ENCODE results near the gene SCN1A. TPM values are rescaled to one million over a fixed set of nuclear protein-coding genes. Genes with fewer than 3 reads are reported as not detected.
A peak's percentile ranks its signal among the peaks of the same experiment; 100 is the strongest.

SCN1A gene
- total and polyA plus RNA-seq, 2 of the 4 experiments (the other 2 are of a cell fraction): under 0.01 TPM; not detected in 1

- no TSS peak for BruUV-seq (replicated peaks)
- intact Hi-C loops (cut with micrococcal nuclease) (no loop called here), dilution Hi-C loops (cut with HindIII; ENCODE audit: low sequenced_read_pairs, unreplicated experiment) (no loop called here), in situ Hi-C loops (cut with MboI; ENCODE audit: low sequenced_read_pairs) (no loop called here)
- H3K23ac ChIP-seq (ENCODE audit: low read depth, low read length): no peak overlapping the region
- H3K27me3 ChIP-seq (ENCODE audit: control insufficient read depth, insufficient read depth, low read length): no peaks in the 10 kb centered on the region
- H4K8ac ChIP-seq (ENCODE audit: low read depth in 2 of 2, low read length in 2 of 2): no peak overlapping the region
- H2BK120ac ChIP-seq (ENCODE audit: low read depth, low read length): no peak overlapping the region
- WGBS, 2 experiments (ENCODE audit: extremely low coverage in 2 of 2, insufficient read length in 1 of 2): no CpG with 5 or more reads among the region's 1 CpG
- no peak overlapping the region for H3K4ac ChIP-seq (ENCODE audit: low read depth, low read length)
- DNase-seq (peak; percentile 57), ATAC-seq (ENCODE audit: low read depth) (no peak; the same call in 1 of the 2 replicates)
- no peak overlapping the region for H3K4me2 ChIP-seq (ENCODE audit: low read depth, low read length)
- no peak overlapping the region for H2BK20ac ChIP-seq (ENCODE audit: low read depth, low read length)
- H3K14ac ChIP-seq (replicated peaks; ENCODE audit: low read depth, low read length): no peak overlapping the region
- no peaks in the 10 kb centered on the region for H3K36me3 ChIP-seq (ENCODE audit: control insufficient read depth, insufficient read depth, low read length)
- no peak overlapping the region for H3K18ac ChIP-seq (ENCODE audit: low read depth, low read length)
- no peaks in the 10 kb centered on the region for H3K79me1 ChIP-seq (ENCODE audit: low read depth in 1 of 2, low read length in 2 of 2)
- no peak overlapping the region for H4K91ac ChIP-seq (ENCODE audit: insufficient read depth, low read depth, low read length)
- H2AK5ac ChIP-seq (ENCODE audit: low read depth, low read length): no peak overlapping the region
- H4K5ac ChIP-seq (ENCODE audit: low read depth, low read length): no peak overlapping the region
- H3K4me3 ChIP-seq (ENCODE audit: insufficient read depth, low read depth, low read length): no peak overlapping the region
- H3K9ac ChIP-seq (ENCODE audit: low read depth, low read length): no peak overlapping the region
- no peak overlapping the region for H3K56ac ChIP-seq (ENCODE audit: extremely low read depth, insufficient read depth, low read length)
- CTCF ChIA-PET: no interaction called here
- no peak overlapping the region for H2AFZ ChIP-seq (replicated peaks; ENCODE audit: low read length, poor library complexity)
- TF ChIP-seq, protein P1, sequence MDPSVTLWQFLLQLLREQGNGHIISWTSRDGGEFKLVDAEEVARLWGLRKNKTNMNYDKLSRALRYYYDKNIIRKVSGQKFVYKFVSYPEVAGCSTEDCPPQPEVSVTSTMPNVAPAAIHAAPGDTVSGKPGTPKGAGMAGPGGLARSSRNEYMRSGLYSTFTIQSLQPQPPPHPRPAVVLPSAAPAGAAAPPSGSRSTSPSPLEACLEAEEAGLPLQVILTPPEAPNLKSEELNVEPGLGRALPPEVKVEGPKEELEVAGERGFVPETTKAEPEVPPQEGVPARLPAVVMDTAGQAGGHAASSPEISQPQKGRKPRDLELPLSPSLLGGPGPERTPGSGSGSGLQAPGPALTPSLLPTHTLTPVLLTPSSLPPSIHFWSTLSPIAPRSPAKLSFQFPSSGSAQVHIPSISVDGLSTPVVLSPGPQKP (IDR thresholded peaks at IDR 0.05; ENCODE audit: borderline replicate concordance, low read depth, low read length): no peak
- TF ChIP-seq NFE2L2 (IDR thresholded peaks at IDR 0.05; ENCODE audit: low read depth, low read length): no peak
- TF ChIP-seq, protein P2, sequence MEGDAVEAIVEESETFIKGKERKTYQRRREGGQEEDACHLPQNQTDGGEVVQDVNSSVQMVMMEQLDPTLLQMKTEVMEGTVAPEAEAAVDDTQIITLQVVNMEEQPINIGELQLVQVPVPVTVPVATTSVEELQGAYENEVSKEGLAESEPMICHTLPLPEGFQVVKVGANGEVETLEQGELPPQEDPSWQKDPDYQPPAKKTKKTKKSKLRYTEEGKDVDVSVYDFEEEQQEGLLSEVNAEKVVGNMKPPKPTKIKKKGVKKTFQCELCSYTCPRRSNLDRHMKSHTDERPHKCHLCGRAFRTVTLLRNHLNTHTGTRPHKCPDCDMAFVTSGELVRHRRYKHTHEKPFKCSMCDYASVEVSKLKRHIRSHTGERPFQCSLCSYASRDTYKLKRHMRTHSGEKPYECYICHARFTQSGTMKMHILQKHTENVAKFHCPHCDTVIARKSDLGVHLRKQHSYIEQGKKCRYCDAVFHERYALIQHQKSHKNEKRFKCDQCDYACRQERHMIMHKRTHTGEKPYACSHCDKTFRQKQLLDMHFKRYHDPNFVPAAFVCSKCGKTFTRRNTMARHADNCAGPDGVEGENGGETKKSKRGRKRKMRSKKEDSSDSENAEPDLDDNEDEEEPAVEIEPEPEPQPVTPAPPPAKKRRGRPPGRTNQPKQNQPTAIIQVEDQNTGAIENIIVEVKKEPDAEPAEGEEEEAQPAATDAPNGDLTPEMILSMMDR (conservative IDR thresholded peaks at IDR 0.05; ENCODE audit: low read depth, low read length): no peak
- no peak for TF ChIP-seq POLR2A (IDR thresholded peaks at IDR 0.05; ENCODE audit: low read depth, low read length)
- no peak for TF ChIP-seq BHLHE40 (IDR thresholded peaks at IDR 0.05; ENCODE audit: low read depth, low read length)
- TF ChIP-seq MAZ (IDR thresholded peaks at IDR 0.05; ENCODE audit: borderline replicate concordance, low read depth, low read length): no peak
- TF ChIP-seq RCOR1 (IDR thresholded peaks at IDR 0.05; ENCODE audit: insufficient replicate concordance, low read length): no peak
- TF ChIP-seq SMC3 (IDR thresholded peaks at IDR 0.05; ENCODE audit: low read depth, low read length): no peak
- TF ChIP-seq FOS (IDR thresholded peaks at IDR 0.05; ENCODE audit: low read depth, low read length): no peak
- TF ChIP-seq USF2 (IDR thresholded peaks at IDR 0.05; ENCODE audit: low read depth, low read length): no peak
- no peak for TF ChIP-seq RFX5 (IDR thresholded peaks at IDR 0.05; ENCODE audit: low read depth, low read length)
- no peak for TF ChIP-seq CEBPB (IDR thresholded peaks at IDR 0.05; ENCODE audit: low read depth, low read length)
- TF ChIP-seq RAD21 (IDR thresholded peaks at IDR 0.05; ENCODE audit: low read length): no peak
- no peak for TF ChIP-seq MAFK (IDR thresholded peaks at IDR 0.05; ENCODE audit: low read depth, low read length)
- TF ChIP-seq MXI1 (IDR thresholded peaks at IDR 0.05; ENCODE audit: borderline replicate concordance, low read depth, low read length): no peak
- no peak for TF ChIP-seq CHD1 (IDR thresholded peaks at IDR 0.05; ENCODE audit: low read depth, low read length)
- H3K9me1 ChIP-seq (ENCODE audit: insufficient read depth, low read length): no peaks in the 10 kb centered on the region
- H3K4me1 ChIP-seq (ENCODE audit: control insufficient read depth, insufficient read depth, low read length): no peaks in the 10 kb centered on the region
- no peak overlapping the region for H2AK9ac ChIP-seq (replicated peaks; ENCODE audit: low read depth, low read length, poor library complexity)
- no peak overlapping the region for H2BK15ac ChIP-seq (ENCODE audit: low read depth, low read length)
- H3K27ac ChIP-seq (ENCODE audit: insufficient read depth, low read length): no peak overlapping the region
- POLR2A ChIA-PET (ENCODE audit: unreplicated experiment): no interaction called here
- H2BK5ac ChIP-seq (ENCODE audit: low read depth, low read length, poor library complexity, severe bottlenecking): no peak overlapping the region
- H3K9me3 ChIP-seq (ENCODE audit: control insufficient read depth, insufficient read depth, low read length): no peaks in the 10 kb centered on the region
- H4K20me1 ChIP-seq (ENCODE audit: insufficient read depth, low read length): no peaks in the 10 kb centered on the region
Measured at GRCh38 chr2:166068981-166069380, 58.8 kb downstream of the SCN1A start.
